SK-N-SH (cell line): ENCODE measurements around the gene ZNF277. TPM values are rescaled to one million over a fixed set of nuclear protein-coding genes. Genes with fewer than 3 reads are reported as not detected.

Experiments used
- CTCF ChIA-PET: fragments of 300-600, 350-600 bp; formaldehyde crosslinking; extraction: SDS; loops from one replicate; lab custom pipeline; 2021; lab: Yijun Ruan, JAX
- POLR2A ChIA-PET: fragments of 350-600 bp; sonication (Branson Sonifier 250); formaldehyde crosslinking; extraction: SDS; loops from one replicate; lab custom pipeline; 2020; ENCODE audit warnings: antibody characterized with exemption, inconsistent platforms; lab: Yijun Ruan, JAX
- DNase-seq: peaks from one replicate; pipeline ENCODE4 v3.0.0; 2012
- H2AFZ ChIP-seq: fragments of 200-600 bp; sonication (generic); 2 replicates; pipeline ENCODE4 v1.8.1; 2016; ENCODE audit warnings: antibody characterized with exemption, mild to moderate bottlenecking, low read depth
- H3F3A ChIP-seq: fragments of 200-600 bp; sonication (generic); replicated peaks from 2 replicates; pipeline ENCODE3; 2016; ENCODE audit warnings: antibody characterized with exemption, mild to moderate bottlenecking; ENCODE audit not compliant: insufficient read depth
- H3K27ac ChIP-seq, 2 experiments: fragments of 200-500 bp in 1 of 2; fragments of 200-600 bp in 1 of 2; sonication (Bioruptor generic) in 1 of 2; sonication (generic), shearing (Covaris generic) in 1 of 2; 2 replicates each; pipeline versions ENCODE4 v1.5.1 to v1.6.1; 2014 to 2016; ENCODE audit warnings: low read depth in 2 of 2, inconsistent platforms in 1 of 2, low read length in 1 of 2, mild to moderate bottlenecking in 1 of 2, mixed read lengths in 1 of 2
- H3K27me3 ChIP-seq: fragments of 200-600 bp; sonication (generic), shearing (Covaris generic); 2 replicates; pipeline ENCODE4 v1.6.1; 2016; ENCODE audit warnings: mixed run types; ENCODE audit not compliant: insufficient read depth
- H3K36me3 ChIP-seq, 2 experiments: fragments of 200-500 bp in 1 of 2; fragments of 200-600 bp in 1 of 2; sonication (Bioruptor generic) in 1 of 2; sonication (generic) in 1 of 2; replicated peaks in 1 of 2; 2 replicates each; pipeline versions ENCODE3 to v1.5.1; 2014 to 2016; ENCODE audit warnings: low read length in 1 of 2, mild to moderate bottlenecking in 1 of 2; ENCODE audit not compliant: insufficient read depth in 2 of 2, control insufficient read depth in 1 of 2
- H3K4me1 ChIP-seq, 2 experiments: fragments of 200-500 bp in 1 of 2; fragments of 200-600 bp in 1 of 2; sonication (Bioruptor generic) in 1 of 2; sonication (generic), shearing (Covaris generic) in 1 of 2; 2 replicates each; pipeline versions ENCODE4 v1.5.1 to v1.6.1; 2014 to 2016; ENCODE audit warnings: low read depth in 1 of 2, low read length in 1 of 2, mixed run types in 1 of 2; ENCODE audit not compliant: insufficient read depth in 2 of 2, control insufficient read depth in 1 of 2
- H3K4me2 ChIP-seq: fragments of 200-600 bp; sonication (generic), shearing (Covaris generic); 2 replicates; pipeline ENCODE4 v1.6.1; 2017; ENCODE audit warnings: mixed run types
- H3K4me3 ChIP-seq, 2 experiments: fragments of 200-500 bp in 1 of 2; fragments of 200-600 bp in 1 of 2; sonication (Bioruptor generic) in 1 of 2; sonication (generic), shearing (Covaris generic) in 1 of 2; 2 replicates each; pipeline versions ENCODE4 v1.5.1 to v1.8.1; 2014 to 2016; ENCODE audit warnings: low read depth in 2 of 2, inconsistent platforms in 1 of 2, low read length in 1 of 2, mild to moderate bottlenecking in 1 of 2, mixed read lengths in 1 of 2, moderate library complexity in 1 of 2
- H3K79me2 ChIP-seq: fragments of 200-600 bp; sonication (generic); 2 replicates; pipeline ENCODE4 v1.8.1; 2017; ENCODE audit warnings: mild to moderate bottlenecking; ENCODE audit not compliant: insufficient read depth
- H3K9ac ChIP-seq: fragments of 200-600 bp; sonication (generic); 2 replicates; pipeline ENCODE4 v1.6.1; 2017; ENCODE audit warnings: mixed run types
- H3K9me2 ChIP-seq: fragments of 200-600 bp; sonication (generic); 2 replicates; pipeline ENCODE4 v1.6.1; 2017; ENCODE audit warnings: mixed run types
- H3K9me3 ChIP-seq: fragments of 200-600 bp; sonication (generic); 2 replicates; pipeline ENCODE4 v1.6.1; 2017; ENCODE audit warnings: mixed run types, mild to moderate bottlenecking, moderate library complexity
- H4K20me1 ChIP-seq: fragments of 200-600 bp; sonication (generic); 2 replicates; pipeline ENCODE4 v1.6.1; 2017; ENCODE audit warnings: mild to moderate bottlenecking, mixed run types; ENCODE audit not compliant: insufficient read depth
- CHD2 ChIP-seq: fragments of 150-350 bp; IDR thresholded peaks from 2 replicates; pipeline ENCODE4 v1.6.1; 2018; ENCODE audit warnings: low read length; ENCODE audit not compliant: partially characterized antibody
- EZH2phosphoT487 ChIP-seq: fragments of 200-600 bp; sonication (generic); IDR thresholded peaks from 2 replicates; pipeline ENCODE4 v1.6.1; 2017; ENCODE audit warnings: low read depth, mixed run types, mild to moderate bottlenecking, antibody characterized with exemption, moderate library complexity, borderline replicate concordance
- FOXJ3 ChIP-seq: sonication (generic); formaldehyde crosslinking; IDR thresholded peaks from 2 replicates; pipeline ENCODE4 v1.5.1; 2020; ENCODE audit warnings: mild to moderate bottlenecking, missing genetic modification reagents
- FOXM1 ChIP-seq: IDR thresholded peaks from 2 replicates; pipeline ENCODE4 v1.4.0; 2012; ENCODE audit warnings: low read depth, mild to moderate bottlenecking
- GATA2 ChIP-seq: sonication (generic); formaldehyde crosslinking; IDR thresholded peaks from 2 replicates; pipeline ENCODE4 v1.5.0; 2020; ENCODE audit warnings: mild to moderate bottlenecking, missing genetic modification reagents
- MEF2A ChIP-seq: IDR thresholded peaks from 2 replicates; pipeline ENCODE4 v1.4.0; 2012; ENCODE audit warnings: low read depth, borderline replicate concordance
- MXI1 ChIP-seq: IDR thresholded peaks from 2 replicates; pipeline ENCODE4 v1.6.1; 2012; ENCODE audit warnings: mild to moderate bottlenecking, low read depth, low read length, improper control_type of control experiment
- NFIC ChIP-seq: IDR thresholded peaks from 2 replicates; pipeline ENCODE4 v1.4.0; 2012; ENCODE audit warnings: borderline replicate concordance
- PBX3 ChIP-seq: IDR thresholded peaks from 2 replicates; pipeline ENCODE4; 2012
- RAD21 ChIP-seq: IDR thresholded peaks from 2 replicates; pipeline ENCODE4 v1.6.1; 2012; ENCODE audit warnings: mild to moderate bottlenecking, low read length
- RCOR1 ChIP-seq: fragments of 150-350 bp; IDR thresholded peaks from 2 replicates; pipeline ENCODE4 v1.6.1; 2017; ENCODE audit warnings: antibody characterized with exemption, low read length
- REST ChIP-seq: IDR thresholded peaks from 2 replicates; pipeline ENCODE4 v1.6.1; 2012; ENCODE audit warnings: mild to moderate bottlenecking, low read depth, low read length, moderate library complexity
- RXRA ChIP-seq: IDR thresholded peaks from 2 replicates; pipeline ENCODE4 v1.4.0; 2012; ENCODE audit warnings: low read depth, mild to moderate bottlenecking, borderline replicate concordance
- SMC3 ChIP-seq: IDR thresholded peaks from 2 replicates; pipeline ENCODE4 v1.6.1; 2012; ENCODE audit warnings: low read depth, low read length, improper control_type of control experiment
- TCF12 ChIP-seq: IDR thresholded peaks from 2 replicates; pipeline ENCODE4 v1.4.0; 2012
- USF2 ChIP-seq: fragments of 150-350 bp; IDR thresholded peaks from 2 replicates; pipeline ENCODE4 v1.6.1; 2017; ENCODE audit warnings: antibody characterized with exemption, low read length, low read depth, borderline replicate concordance
- WGBS: methylation state at CpG from one replicate; pipeline ENCODE4 v1.1.6; 2017; ENCODE audit warnings: low lambda C conversion rate; 5-methylcytosine and 5-hydroxymethylcytosine counted together
- polyA plus RNA-seq, 3 experiments: library from polyadenylated mRNA; depleted of rRNA; stranded (reverse); fragments of >200 nt; gene quantifications; 2 replicates each; pipeline ENCODE4 v1.2.3, GENCODE V29; 2012
- TF ChIP-seq, protein P1 (sequence below): fragments of 200-600 bp; sonication (generic); IDR thresholded peaks from 2 replicates; pipeline ENCODE4 v1.6.1; 2017; ENCODE audit warnings: antibody characterized with exemption, mild to moderate bottlenecking, moderate library complexity
- TF ChIP-seq, protein P2 (sequence below): fragments of 150-350 bp; IDR thresholded peaks from 2 replicates; pipeline ENCODE4 v1.6.1; 2016; ENCODE audit warnings: mild to moderate bottlenecking, low read depth, low read length

ZNF277 gene
- polyA plus RNA-seq, 1 of the 3 experiments (the other 2 are of a cell fraction): 11.5 TPM

DNA sequence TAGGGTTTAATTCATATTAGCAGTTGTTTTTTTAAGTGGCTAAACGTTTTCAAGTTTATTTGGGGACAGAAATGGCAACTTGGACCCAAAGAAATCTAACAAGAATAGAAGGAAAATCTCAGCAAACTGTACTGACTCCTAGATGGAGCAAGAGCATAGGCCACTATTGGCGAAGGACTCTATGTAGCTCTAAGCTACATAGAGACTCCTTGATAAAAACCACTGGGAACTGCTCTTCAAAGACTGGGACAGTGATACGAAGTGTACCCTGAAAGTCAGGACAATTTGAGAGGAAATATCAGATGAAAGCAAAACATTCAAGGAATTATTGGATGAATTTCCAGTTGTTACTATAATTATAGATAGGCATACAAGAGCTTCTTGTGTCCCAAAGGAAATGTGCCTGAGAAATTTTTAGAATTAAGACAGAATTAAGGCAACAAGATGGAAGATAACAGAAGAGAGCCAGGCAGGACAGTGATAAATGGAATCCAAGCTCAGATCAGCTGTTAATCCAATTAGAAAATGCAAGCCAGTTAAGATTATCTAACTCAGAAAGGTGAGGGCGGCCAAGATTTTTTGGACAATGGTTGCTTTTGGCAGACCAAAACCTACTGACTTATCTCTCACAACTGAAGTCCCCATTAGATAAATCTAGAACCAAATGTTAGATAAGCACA, 140.0 kb downstream of the ZNF277 start:
- POLR2A ChIA-PET: no interaction called here
- no peak overlapping the region for H2AFZ ChIP-seq
- CTCF ChIA-PET: interaction anchor here (1.2 to 3.1 kb wide), 2 partner anchors 10 to 583 kb away, joined by 3 to 9 read pairs; no protein-coding TSS in a partner anchor
- no peaks in the 10 kb centered on the region for H3K79me2 ChIP-seq
- no peaks in the 10 kb centered on the region for H4K20me1 ChIP-seq
- no peak overlapping the region for H3K27ac ChIP-seq
- no peak overlapping the region for H3K4me3 ChIP-seq
- WGBS: 81% methylated on average over 4 of the region's 4 CpGs
- H3K27me3 ChIP-seq: no peaks in the 10 kb centered on the region
- H3K36me3 ChIP-seq: peaks cover 25 to 32% of the 10 kb centered on the region in 2 experiments
- no peaks in the 10 kb centered on the region for H3K9me3 ChIP-seq
- no peaks in the 10 kb centered on the region for H3F3A ChIP-seq
- H3K9me2 ChIP-seq: no peaks in the 10 kb centered on the region
- H3K9ac ChIP-seq: no peak overlapping the region
- TF ChIP-seq EZH2phosphoT487: no peak
- TF ChIP-seq RXRA: no peak
- no peak for TF ChIP-seq MEF2A
- no peak for TF ChIP-seq FOXM1
- TF ChIP-seq RCOR1: no peak
- no peak for TF ChIP-seq REST
- TF ChIP-seq FOXJ3 (CRISPR knock-in tag): no peak
- TF ChIP-seq RAD21: no peak
- TF ChIP-seq NFIC: no peak
- no peak for DNase-seq
- no peaks in the 10 kb centered on the region for H3K4me1 ChIP-seq
- H3K4me2 ChIP-seq: no peak overlapping the region

DNA sequence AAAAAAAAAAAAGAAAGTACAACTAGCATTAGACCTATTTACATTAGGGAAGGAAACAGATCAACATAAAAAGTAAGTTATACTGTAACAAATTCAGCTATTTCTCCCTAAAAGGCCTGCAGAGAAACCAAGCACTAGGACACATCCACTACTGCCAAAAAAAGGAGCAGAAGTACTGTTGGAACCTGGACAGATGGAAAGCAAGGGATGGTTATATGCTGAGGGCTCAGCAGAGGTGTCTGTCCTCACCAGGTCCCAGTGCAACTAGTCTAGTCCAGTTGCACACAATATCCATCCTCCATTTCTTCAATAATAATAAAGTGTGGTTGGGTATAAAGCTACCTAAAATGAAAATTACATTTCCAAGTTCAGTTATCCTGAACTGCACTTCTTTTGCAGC, 140.6 kb downstream of the ZNF277 start:
- no peaks in the 10 kb centered on the region for H3K9me3 ChIP-seq
- no peaks in the 10 kb centered on the region for H3K4me1 ChIP-seq
- H3K9ac ChIP-seq: no peak overlapping the region
- TF ChIP-seq TCF12 (no peak), NFIC (no peak), EZH2phosphoT487 (no peak), USF2 (no peak), PBX3 (no peak), GATA2 (CRISPR knock-in tag) (no peak), MXI1 (no peak), MEF2A (no peak), CHD2 (no peak), SMC3 (no peak)
- TF ChIP-seq, protein P1, sequence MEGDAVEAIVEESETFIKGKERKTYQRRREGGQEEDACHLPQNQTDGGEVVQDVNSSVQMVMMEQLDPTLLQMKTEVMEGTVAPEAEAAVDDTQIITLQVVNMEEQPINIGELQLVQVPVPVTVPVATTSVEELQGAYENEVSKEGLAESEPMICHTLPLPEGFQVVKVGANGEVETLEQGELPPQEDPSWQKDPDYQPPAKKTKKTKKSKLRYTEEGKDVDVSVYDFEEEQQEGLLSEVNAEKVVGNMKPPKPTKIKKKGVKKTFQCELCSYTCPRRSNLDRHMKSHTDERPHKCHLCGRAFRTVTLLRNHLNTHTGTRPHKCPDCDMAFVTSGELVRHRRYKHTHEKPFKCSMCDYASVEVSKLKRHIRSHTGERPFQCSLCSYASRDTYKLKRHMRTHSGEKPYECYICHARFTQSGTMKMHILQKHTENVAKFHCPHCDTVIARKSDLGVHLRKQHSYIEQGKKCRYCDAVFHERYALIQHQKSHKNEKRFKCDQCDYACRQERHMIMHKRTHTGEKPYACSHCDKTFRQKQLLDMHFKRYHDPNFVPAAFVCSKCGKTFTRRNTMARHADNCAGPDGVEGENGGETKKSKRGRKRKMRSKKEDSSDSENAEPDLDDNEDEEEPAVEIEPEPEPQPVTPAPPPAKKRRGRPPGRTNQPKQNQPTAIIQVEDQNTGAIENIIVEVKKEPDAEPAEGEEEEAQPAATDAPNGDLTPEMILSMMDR: no peak
- TF ChIP-seq, protein P2, sequence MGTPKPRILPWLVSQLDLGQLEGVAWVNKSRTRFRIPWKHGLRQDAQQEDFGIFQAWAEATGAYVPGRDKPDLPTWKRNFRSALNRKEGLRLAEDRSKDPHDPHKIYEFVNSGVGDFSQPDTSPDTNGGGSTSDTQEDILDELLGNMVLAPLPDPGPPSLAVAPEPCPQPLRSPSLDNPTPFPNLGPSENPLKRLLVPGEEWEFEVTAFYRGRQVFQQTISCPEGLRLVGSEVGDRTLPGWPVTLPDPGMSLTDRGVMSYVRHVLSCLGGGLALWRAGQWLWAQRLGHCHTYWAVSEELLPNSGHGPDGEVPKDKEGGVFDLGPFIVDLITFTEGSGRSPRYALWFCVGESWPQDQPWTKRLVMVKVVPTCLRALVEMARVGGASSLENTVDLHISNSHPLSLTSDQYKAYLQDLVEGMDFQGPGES: no peak
- TF ChIP-seq, all 33 proteins: peak for 0
- H3K27me3 ChIP-seq: no peaks in the 10 kb centered on the region
- H3F3A ChIP-seq: no peaks in the 10 kb centered on the region
- no peaks in the 10 kb centered on the region for H3K79me2 ChIP-seq
- no peak overlapping the region for H3K27ac ChIP-seq
- H3K9me2 ChIP-seq: no peaks in the 10 kb centered on the region
- H4K20me1 ChIP-seq: no peaks in the 10 kb centered on the region
- ChIA-PET CTCF (interaction anchor here (0.6 to 3.1 kb wide), 4 partner anchors 10 to 584 kb away, joined by 3 to 9 read pairs (median 3); no protein-coding TSS in a partner anchor), POLR2A (no interaction called here)
- no peak overlapping the region for H2AFZ ChIP-seq
- peaks cover 19 to 26% of the 10 kb centered on the region in 2 experiments for H3K36me3 ChIP-seq
- H3K4me2 ChIP-seq: no peak overlapping the region
- no peak for DNase-seq
- H3K4me3 ChIP-seq: no peak overlapping the region
